ENCODE measurements around the gene PDE6H. TPM values are rescaled to one million over a fixed set of nuclear protein-coding genes. Genes with fewer than 3 reads are reported as not detected.
A peak's percentile ranks its signal among the peaks of the same experiment; 100 is the strongest.

Gene PDE6H
- total and polyA plus RNA-seq, 2 donors (not counting 1 experiment from before 2014, with no cell fraction given): not detected

DNA sequence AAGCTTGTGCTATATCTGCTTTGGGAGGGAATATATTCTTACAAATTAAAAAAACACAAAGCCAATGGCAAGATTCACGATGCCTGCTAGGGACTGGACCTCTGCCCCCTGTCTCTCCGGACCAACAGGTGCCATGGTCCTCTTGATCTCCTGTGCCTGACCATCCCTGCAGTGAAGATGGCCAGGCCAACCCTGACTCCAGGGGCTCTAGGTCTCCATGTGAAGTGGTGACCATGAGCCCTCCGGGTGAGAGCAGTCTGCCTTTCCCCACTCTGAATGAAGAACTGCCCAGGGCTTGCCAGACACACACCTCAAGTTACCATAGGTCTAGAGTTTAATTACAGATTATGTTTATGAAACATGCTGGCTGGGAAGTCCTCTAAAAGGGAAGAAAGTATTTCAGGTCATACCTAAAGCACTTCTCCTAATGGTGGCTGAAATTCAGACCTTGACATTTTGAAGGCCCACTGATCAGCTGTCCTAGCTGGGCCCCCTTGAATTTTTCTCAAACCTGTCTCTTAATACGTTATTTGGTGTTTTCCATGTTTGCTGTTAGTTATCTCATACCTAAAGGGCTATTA lies 12.8 kb upstream of the PDE6H start:
- no peaks in the 10 kb centered on the region for H3K9me3 ChIP-seq (ENCODE audit: control insufficient read depth, insufficient read depth, low read depth, low read length)
- H3K36me3 ChIP-seq (ENCODE audit: control insufficient read depth, insufficient read depth, low read length): no peaks in the 10 kb centered on the region
- no peaks in the 10 kb centered on the region for H3K27me3 ChIP-seq (ENCODE audit: control insufficient read depth, insufficient read depth, low read length)
- H4K20me1 ChIP-seq (ENCODE audit: control insufficient read depth, extremely low read depth, insufficient read depth, low read length): no peaks in the 10 kb centered on the region
- TF ChIP-seq, protein P1, sequence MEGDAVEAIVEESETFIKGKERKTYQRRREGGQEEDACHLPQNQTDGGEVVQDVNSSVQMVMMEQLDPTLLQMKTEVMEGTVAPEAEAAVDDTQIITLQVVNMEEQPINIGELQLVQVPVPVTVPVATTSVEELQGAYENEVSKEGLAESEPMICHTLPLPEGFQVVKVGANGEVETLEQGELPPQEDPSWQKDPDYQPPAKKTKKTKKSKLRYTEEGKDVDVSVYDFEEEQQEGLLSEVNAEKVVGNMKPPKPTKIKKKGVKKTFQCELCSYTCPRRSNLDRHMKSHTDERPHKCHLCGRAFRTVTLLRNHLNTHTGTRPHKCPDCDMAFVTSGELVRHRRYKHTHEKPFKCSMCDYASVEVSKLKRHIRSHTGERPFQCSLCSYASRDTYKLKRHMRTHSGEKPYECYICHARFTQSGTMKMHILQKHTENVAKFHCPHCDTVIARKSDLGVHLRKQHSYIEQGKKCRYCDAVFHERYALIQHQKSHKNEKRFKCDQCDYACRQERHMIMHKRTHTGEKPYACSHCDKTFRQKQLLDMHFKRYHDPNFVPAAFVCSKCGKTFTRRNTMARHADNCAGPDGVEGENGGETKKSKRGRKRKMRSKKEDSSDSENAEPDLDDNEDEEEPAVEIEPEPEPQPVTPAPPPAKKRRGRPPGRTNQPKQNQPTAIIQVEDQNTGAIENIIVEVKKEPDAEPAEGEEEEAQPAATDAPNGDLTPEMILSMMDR (conservative IDR thresholded peaks at IDR 0.05 in 1 of 2, IDR thresholded peaks at IDR 0.05 in 1 of 2; ENCODE audit: low read depth in 1 of 2, low read length in 2 of 2): no peak
- no peak for TF ChIP-seq EZH2 (IDR thresholded peaks at IDR 0.05; ENCODE audit: low read length, missing control alignments)
- no peak for DNase-seq (ENCODE audit: low read depth in 2 of 2)
- no peak overlapping the region for H3K4me3 ChIP-seq (replicated peaks in 1 of 4; ENCODE audit: control extremely low read depth in 1 of 4, insufficient read depth in 1 of 4, low read depth in 3 of 4, low read length in 4 of 4)
- H3K4me1 ChIP-seq (ENCODE audit: control insufficient read depth, extremely low read depth, insufficient read depth, low read length): peaks cover 5% of the 10 kb centered on the region
- no peaks in the 10 kb centered on the region for H3K79me2 ChIP-seq (ENCODE audit: control insufficient read depth, insufficient read depth, low read length)
- no peak overlapping the region for H2AFZ ChIP-seq (ENCODE audit: low read length)
- H3K4me2 ChIP-seq (ENCODE audit: extremely low read depth, insufficient read depth, low read length): no peak overlapping the region
- H3K27ac ChIP-seq (ENCODE audit: insufficient read depth, low read length): no peak overlapping the region
- no peak overlapping the region for H3K9ac ChIP-seq (ENCODE audit: insufficient read depth, low read length)

DNA sequence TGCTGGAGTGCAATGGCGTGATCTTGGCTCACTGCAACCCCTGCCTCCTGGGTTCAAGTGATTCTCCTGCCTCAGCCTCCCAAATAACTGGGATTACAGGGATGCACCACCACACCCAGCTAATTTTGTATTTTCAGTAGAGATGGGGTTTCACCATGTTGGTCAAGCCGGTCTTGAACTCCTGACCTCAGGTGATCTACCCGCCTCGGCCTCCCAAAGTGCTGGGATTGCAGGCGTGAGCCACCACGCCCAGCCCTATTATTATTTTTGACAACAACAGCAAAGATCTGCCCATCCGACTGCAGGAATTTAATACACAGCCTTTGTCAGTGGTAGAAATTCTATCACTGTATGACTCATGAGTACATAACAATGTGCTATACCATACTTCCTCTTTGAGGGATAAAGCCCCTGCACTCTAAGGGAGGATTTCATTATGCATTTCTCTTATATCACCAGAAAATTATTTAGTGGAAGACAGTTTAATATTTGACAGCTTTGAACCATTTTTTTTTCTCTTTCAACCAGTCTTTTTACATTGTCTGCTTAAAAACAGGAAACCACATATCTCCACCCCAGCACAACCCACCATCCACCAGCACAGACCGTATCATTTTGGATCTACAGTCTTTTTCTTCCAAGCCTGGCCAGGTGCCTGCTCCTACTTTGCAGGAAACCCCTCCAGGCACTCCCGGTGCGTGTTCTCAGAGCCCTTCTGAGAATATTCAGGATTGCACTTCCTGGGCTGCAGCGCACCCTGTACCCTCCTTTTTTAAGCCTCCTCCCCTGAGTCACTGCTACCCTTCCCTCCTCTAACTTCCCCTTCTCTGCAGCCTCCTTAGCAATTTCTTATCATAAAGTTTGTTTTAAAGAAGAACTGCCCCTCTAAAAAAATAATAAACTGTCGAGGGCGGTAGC lies 12.0 kb upstream of the PDE6H start:
- Histone ChIP-seq H3K9me3 (ENCODE audit: control insufficient read depth, insufficient read depth, low read depth, low read length) (no peaks in the 10 kb centered on the region), H3K4me2 (ENCODE audit: extremely low read depth, insufficient read depth, low read length) (peak overlapping the region; percentile 40), H3K36me3 (ENCODE audit: control insufficient read depth, insufficient read depth, low read length) (no peaks in the 10 kb centered on the region), H3K79me2 (ENCODE audit: control insufficient read depth, insufficient read depth, low read length) (no peaks in the 10 kb centered on the region), H3K9ac (ENCODE audit: insufficient read depth, low read length) (no peak overlapping the region), H3K27ac (ENCODE audit: insufficient read depth, low read length) (no peak overlapping the region), H4K20me1 (ENCODE audit: control insufficient read depth, extremely low read depth, insufficient read depth, low read length) (no peaks in the 10 kb centered on the region), H3K27me3 (ENCODE audit: control insufficient read depth, insufficient read depth, low read length) (no peaks in the 10 kb centered on the region), H2AFZ (ENCODE audit: low read length) (peak overlapping the region; percentile 22), H3K4me1 (ENCODE audit: control insufficient read depth, extremely low read depth, insufficient read depth, low read length) (peaks cover 5% of the 10 kb centered on the region), H3K4me3 (replicated peaks in 1 of 4; ENCODE audit: control extremely low read depth in 1 of 4, insufficient read depth in 1 of 4, low read depth in 3 of 4, low read length in 4 of 4) (peak overlapping the region in 1 of 4 experiments; percentile 33)
- TF ChIP-seq, protein P1 (conservative IDR thresholded peaks at IDR 0.05 in 1 of 2, IDR thresholded peaks at IDR 0.05 in 1 of 2; ENCODE audit: low read depth in 1 of 2, low read length in 2 of 2): no peak
- TF ChIP-seq EZH2 (IDR thresholded peaks at IDR 0.05; ENCODE audit: low read length, missing control alignments): no peak
- peak in 1 of 2 donors; percentile 60 for DNase-seq (ENCODE audit: low read depth in 2 of 2)

DNA sequence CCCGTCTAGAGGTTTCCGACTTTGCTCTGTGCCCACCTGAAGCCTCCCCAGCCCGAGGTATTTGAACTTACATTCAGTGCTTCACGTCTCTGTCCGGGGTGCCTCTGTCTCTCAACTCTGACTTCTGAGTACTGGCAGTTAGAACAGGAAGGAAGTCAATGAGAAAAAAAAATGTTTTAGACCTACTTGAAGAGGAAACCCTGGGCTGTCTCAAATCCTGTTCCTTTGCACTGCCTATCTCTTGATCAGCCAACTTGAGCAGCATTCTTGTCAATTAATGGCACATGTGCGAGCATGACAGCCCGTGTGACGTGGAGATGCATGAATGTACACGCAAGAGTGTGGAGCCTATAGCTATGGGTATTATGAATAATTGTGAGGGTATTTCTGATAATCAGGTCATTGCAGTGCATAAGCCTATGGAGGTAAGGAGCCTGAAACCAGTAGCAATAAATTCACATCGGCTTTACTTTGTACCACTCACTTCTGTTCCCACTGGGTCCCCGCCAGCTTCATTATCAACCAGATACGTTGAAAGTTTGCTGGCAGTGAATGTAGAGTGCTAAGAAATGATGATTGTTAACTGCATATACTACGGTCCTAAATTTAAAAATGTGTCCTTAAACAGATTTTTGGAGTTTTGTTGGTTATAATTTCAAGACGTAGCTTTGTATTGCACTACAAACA lies 11.2 kb upstream of the PDE6H start, which contains the start of gene ARHGDIB:
ARHGDIB (minus strand) TSS at position 136 of the 687 bp plus-strand sequence. CDS start 10,889 bp downstream, outside the sequence.
- H3K4me2 ChIP-seq (ENCODE audit: extremely low read depth, insufficient read depth, low read length): peak within 1 kb of the TSS; percentile 52
- H3K36me3 ChIP-seq (ENCODE audit: control insufficient read depth, insufficient read depth, low read length): no peaks in the 10 kb centered on the region
- H3K9me3 ChIP-seq (ENCODE audit: control insufficient read depth, insufficient read depth, low read depth, low read length): no peaks in the 10 kb centered on the region
- no peaks in the 10 kb centered on the region for H3K79me2 ChIP-seq (ENCODE audit: control insufficient read depth, insufficient read depth, low read length)
- H3K9ac ChIP-seq (ENCODE audit: insufficient read depth, low read length): no peak within 1 kb of the TSS
- no peak for DNase-seq (ENCODE audit: low read depth in 2 of 2)
- peak within 1 kb of the TSS in 1 of 4 experiments; percentile 33 for H3K4me3 ChIP-seq (replicated peaks in 1 of 4; ENCODE audit: control extremely low read depth in 1 of 4, insufficient read depth in 1 of 4, low read depth in 3 of 4, low read length in 4 of 4)
- H2AFZ ChIP-seq (ENCODE audit: low read length): peak within 1 kb of the TSS; percentile 22
- H3K27me3 ChIP-seq (ENCODE audit: control insufficient read depth, insufficient read depth, low read length): no peaks in the 10 kb centered on the region
- H4K20me1 ChIP-seq (ENCODE audit: control insufficient read depth, extremely low read depth, insufficient read depth, low read length): no peaks in the 10 kb centered on the region
- H3K4me1 ChIP-seq (ENCODE audit: control insufficient read depth, extremely low read depth, insufficient read depth, low read length): peaks cover 5% of the 10 kb centered on the region
- TF ChIP-seq, protein P1 (conservative IDR thresholded peaks at IDR 0.05 in 1 of 2, IDR thresholded peaks at IDR 0.05 in 1 of 2; ENCODE audit: low read depth in 1 of 2, low read length in 2 of 2): no peak
- TF ChIP-seq EZH2 (IDR thresholded peaks at IDR 0.05; ENCODE audit: low read length, missing control alignments): no peak
- H3K27ac ChIP-seq (ENCODE audit: insufficient read depth, low read length): no peak within 1 kb of the TSS
